Head of caudate nucleus (tissue), 42 donors: ENCODE measurements around the gene IRX4.
A peak's percentile ranks its signal among the peaks of the same experiment; 100 is the strongest.

ENCODE experiments used
- DNase-seq, 42 donors: peaks; one replicate each; pipeline versions ENCODE4 v3.0.0 to v3.0.0-alpha.2; 2020 to 2021; ENCODE audit warnings: mixed read lengths in 7 of 42
- intact Hi-C: fragments of 100-400 bp; cut with DNase I; formaldehyde crosslinking; loops from one replicate; pipeline ENCODE4 v1.15.0; 2022

The IRX4 gene

DNA sequence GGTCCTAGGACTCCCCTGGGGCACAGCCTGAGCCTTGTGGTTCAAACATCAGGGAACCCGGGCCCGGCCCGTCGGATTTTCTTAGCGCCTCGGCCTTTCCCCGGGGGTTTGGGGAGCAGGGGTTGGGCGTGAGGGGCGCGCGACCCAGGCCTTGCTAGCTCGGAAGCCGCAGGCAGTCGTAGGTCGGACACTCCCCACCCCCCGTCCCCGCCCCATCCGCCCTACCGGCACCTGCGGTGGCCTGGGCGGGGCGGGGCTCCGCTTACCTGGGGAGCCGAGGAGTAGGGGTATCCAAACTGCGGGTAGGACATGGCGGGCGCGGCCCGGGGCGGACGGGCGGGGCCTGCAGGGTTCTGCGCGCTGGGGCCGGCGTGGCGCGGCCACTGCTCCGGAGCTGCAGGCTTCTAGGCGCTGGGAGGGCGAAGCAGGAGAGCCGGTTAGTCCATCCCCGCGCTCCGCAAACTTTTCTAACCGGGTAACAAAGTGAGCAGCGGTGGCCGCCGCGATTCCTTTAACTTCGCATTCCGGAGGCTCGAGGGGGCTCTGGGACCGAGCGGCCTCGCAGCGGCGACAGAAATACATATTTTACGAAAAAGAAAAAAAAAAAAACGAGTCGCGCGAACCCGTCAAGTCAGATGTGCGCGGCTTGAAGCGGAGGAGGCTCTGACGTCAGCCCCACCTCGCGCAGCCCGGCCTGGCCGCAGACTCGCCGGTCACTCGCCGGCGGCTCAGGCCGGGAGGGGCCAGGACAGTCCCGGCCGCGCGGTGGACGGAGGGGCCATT, at the start of gene IRX4:
Gene IRX4, minus strand, starts transcription at position 589 of the 783 bp plus-strand sequence. Its CDS starts 278 bp downstream, at position 311.
- intact Hi-C loops, result no loop called here
- DNase-seq, result no peak

DNA sequence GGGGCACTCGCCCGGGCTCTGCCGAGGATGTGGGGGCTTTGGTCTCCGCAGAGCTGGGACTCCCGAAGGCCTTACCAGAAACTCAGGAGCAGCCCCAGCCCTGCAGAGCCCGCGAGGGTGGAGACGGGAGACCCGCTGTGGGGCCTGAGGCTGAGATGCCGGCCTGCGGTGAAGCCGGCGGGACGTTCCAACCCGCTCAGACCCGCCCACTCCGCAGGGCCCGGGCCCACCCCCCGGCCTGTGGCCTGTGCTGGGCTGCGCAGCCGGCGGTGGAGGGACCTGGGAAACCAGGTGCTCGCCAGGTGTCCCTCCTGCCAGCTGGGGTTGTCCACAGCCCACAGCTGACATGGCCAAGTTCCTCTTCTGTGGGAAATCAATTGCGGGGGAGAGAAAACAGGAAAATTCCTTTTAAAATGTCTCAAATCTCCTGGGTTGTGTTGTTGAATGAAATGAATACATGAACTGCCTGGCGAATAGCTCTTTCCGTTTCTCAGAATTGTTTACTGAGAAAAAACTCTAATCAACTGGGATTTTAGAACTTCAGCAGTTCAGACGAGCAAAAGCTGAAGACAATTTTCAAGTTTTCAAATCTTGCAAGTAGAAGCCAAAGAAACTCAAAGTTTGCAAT, 49.0 kb upstream of the IRX4 start:
- intact Hi-C loops, result no loop called here
- peak in 37 of 42 donors; percentile 5 to 60 (median 34) for DNase-seq

DNA sequence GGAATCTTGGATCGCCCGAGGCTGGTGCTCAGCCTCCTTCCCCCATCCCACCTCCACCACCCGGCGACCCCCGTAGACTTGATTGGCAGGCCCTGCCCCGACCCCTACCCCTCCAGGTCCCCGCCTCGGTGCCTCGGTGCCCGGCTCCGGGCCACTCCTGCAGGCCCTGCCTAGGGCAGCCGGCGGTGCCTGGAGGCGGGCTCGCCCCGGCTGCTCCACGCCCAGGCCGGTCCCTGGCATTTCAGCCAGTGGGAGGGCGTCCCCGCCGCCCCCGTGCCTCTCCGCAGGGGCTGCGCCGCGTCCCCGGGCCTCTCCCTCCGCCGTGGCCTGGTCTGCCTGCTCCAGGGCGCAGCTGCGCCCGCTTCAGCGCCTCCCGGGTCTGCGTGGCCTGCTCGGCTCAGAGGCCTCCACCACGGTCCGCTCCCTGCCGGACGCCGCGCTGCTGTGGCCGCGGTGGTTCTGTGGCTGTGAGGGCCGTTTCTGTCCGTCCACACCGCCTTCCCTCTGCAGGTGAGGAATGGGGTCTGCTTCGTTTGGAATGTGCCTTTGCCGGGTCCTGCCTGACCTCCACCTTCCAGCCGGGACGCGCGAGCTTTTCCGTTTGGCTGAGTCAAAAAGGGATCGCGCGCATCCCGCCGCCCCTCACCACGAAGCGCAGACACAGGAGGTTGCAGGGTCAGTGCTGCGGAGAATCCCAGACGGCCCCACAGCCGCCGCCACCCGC, 48.3 kb upstream of the IRX4 start:
- peak in 37 of 42 donors; percentile 10 to 64 (median 35) for DNase-seq
- intact Hi-C loops, result no loop called here

DNA sequence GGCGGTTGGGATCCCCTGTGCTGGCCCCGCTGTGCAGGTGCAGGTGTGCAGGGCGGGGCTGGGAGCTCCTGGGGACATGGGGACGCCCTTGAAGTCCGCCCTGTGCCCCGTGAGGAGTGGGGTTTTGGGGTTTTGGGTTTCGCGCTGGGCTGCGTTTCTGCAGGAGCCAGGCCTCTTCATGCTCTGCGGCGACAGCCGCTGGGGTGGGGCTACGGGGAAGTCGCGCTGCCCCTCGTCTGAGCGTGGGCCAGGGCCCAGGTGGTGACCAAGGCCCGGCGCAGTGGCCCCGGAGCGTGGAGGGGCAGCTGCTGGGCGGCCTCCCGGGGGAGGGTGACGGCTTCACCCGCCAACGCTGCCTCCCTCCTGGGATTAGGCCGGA, 47.8 kb upstream of the IRX4 start:
- peak in 2 of 42 donors; percentile 3 to 29 for DNase-seq
- intact Hi-C loops, result no loop called here

DNA sequence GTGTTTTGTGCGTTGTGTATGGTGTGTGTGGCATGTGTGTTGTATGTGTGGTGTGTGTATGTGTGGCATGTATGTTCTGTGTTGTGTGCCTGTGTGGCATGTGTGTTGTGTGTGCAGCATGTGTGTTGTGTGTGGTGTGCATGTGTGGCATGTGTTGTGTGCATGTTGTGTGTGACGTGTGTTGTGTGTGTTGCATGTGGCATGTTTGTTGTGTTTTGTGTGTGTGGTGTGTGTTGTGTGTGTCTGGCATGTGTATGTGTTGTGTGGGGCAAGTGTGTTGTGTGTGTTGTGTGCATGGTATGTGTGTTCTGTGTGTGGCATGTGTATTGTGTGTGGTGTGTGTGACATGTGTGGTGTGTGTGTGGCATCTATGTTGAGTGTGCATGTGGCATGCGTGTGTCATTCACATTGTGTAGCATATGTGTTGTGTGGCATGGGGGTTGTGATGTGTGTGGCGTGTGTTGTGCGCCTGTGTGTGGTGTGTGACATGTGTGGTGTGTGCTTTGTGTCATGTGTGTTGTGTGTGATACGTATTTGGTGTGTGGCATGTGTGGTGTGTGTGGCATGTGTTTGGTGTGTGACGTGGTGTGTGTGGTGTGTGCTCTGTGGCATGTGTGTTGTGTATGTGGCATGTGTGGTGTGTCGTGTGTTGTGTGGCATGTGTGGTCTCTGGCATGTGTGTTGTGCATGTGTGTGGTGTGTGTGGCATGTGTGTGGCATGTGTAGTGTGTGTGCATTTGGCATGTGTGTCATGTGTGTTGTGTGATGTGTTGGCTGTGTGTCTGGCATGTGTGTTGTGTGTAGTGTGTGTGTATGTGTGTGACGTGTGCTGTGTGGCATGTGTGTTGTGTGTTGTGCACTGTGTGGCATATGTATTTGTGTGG, 46.6 kb upstream of the IRX4 start:
- peak in 2 of 42 donors; percentile 7 to 9 for DNase-seq
- intact Hi-C loops, result no loop called here

DNA sequence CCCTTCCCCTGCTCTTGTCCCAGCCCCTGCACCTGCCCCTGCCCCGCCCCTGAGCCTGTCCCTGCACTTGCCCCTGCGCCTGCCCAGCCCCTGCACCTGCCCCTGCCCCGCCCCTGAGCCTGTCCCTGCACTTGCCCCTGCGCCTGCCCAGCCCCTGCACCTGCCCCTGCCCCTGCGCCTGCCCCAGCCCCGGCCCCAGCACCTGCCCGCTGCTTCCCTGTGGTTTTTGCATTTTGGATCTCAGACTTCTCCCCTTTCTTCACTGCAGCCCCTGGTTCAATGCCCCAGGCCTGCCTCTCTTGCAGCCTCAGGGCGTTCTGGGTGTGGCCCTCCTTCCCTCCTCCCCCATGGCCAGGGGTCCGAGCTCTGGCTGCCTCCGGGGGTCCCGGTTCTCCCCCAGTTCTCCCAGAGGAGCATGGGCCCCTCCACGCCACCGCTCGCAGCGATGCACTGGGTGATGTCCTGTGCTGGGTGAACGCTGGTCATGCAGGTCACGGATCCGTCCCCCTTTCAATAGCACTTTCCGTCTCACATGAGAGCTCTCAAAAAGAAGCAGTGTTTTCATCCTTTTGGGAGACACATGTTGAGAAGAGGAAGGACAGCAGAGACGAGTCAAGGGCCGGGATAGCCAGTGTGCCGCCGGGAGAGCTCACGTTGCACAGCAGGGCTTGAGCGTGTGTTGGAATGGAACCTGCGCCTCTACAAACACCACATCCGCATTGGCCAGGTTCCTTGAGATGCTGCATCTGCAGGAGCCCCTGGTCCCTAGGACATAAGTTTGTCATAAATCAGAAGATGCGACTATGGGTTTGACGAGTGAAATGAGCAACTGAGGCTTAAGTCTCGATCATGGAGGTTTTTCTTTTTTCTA, 44.0 kb upstream of the IRX4 start:
- intact Hi-C loops, result no loop called here
- DNase-seq, result peak in 3 of 42 donors; percentile 5 to 25 (median 15)

DNA sequence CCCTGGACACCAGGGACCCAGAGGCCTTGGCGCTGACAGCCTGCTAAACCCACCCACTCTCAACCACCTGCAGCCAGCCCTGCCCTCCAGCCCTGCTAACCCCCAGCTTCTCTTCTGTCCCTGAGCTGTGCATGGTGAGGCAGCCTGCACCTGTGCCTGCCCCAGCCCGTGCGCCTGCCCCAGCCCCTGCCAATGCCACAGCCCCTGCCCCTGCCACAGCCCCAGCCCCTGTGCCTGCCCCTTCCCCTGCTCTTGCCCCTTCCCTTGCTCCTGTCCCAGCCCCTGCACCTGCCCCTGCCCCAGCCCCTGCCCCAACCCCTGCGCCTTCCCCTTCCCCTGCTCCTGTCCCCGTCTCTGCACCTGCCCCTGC, 43.3 kb upstream of the IRX4 start:
- DNase-seq, result peak in 1 of 42 donors; percentile 26
- intact Hi-C loops, result no loop called here

DNA sequence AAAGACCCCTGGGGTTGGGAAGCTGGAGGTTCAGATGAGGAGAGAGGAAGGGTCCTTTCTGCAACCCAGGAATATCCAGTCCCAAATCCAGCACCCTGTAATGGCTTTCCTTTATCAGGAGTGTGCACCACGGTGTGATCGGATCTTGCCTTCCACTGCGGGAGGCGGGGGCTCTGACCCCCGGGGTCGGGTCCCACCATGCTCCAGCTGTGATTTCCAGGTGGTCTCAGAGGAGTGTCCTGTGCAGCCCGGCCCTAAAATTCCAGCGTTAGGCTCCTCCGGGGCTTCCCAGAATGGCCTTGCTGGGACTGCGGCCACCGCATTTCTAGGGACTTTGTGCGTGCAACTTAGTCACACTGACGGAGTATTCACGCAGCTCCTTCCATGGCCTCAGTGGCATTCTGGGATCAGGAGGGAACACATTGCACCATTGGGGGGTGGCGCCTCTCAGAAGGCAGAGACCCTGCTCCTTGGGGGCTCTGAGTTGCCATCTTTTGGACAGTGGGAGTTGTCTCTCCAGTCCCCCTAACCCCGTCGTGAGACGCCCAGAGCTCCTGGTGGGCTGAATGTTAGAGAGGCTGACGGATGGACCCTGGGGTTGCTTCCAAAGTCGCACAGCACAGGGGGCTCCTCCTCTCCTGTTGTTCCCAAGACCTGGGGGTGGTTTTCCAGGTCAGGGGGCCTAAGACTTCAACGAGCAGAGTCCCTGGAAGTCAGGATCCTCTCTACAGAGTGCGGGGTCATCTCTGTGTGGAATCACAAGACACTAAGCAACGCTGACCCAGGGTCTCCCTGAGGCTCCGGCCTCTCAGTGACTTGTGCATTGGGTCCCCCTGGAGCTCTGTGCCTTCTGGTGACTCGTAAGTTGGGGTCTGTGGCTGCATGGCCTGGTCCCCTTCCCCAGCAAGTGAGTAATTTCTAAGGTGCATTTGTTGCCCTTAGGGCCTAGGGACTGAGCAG, 42.7 kb upstream of the IRX4 start:
- DNase-seq, result peak in 4 of 42 donors; percentile 10 to 19 (median 14)

DNA sequence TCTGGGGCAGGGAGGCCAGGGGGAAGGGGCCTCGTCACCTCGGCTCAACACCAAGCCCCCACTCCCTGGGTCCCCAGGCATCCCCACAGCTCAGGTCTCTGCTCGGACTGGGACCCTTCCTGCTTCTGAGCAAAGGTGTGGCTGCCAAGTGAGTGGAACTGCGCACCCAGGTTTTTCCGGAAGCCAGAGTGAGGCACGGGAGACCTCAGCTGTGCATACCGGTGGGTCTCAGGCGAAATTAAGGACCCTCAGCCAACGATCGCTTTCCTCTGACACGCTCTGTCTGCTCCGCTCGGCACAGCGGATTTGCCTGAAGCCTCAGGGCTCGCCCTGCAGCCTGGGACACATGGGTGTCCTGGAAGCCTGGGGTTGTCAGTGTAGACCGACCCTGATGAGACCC, 41.0 kb upstream of the IRX4 start:
- intact Hi-C loops, result no loop called here
- peak in 2 of 42 donors; percentile 19 to 22 for DNase-seq

More for the DNA sequence above, 42.7 kb upstream of the IRX4 start:
- intact Hi-C loops, result no loop called here

DNA sequence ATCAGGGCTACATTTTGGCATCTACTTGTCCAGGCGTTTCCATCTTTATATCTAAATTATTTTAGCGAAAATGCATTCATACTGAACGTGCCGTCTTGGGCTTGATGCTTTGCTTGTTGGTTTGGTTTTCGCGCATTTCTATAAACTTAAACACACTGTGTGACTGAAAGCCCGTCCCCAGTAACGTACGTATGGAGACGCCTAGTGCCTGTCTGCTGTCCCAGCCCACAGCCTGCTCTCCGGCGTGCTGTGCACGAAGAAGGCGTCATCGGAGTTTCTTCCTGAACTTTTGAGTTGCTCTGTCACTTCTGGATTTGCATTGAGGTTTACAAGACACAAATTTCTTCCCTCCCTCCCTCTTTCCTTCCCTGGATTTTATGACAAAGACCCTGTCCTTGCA, 40.6 kb upstream of the IRX4 start:
- intact Hi-C loops, result no loop called here
- DNase-seq, result peak in 2 of 42 donors; percentile 1 to 15

DNA sequence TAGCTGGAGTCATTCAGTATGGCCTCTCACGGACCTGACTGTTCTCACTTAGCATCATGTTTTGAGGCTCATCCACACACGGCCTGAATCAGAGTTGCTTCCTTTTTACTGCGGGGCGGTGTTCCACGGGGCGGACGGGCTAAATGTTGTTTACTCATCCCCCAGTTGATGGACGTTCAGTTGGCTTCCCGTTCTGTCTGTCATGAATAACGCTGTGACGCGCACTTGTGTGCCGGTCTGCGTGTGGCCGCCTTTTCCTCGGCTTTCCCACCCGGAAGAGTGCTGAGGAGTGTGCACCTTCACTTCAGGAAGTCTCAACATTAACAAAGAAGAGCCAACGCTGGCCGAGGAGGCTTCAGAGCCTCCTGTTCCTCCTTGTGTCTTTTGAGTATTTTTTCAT, 39.0 kb upstream of the IRX4 start:
- peak in 2 of 42 donors; percentile 22 to 24 for DNase-seq
- intact Hi-C loops, result no loop called here

DNA sequence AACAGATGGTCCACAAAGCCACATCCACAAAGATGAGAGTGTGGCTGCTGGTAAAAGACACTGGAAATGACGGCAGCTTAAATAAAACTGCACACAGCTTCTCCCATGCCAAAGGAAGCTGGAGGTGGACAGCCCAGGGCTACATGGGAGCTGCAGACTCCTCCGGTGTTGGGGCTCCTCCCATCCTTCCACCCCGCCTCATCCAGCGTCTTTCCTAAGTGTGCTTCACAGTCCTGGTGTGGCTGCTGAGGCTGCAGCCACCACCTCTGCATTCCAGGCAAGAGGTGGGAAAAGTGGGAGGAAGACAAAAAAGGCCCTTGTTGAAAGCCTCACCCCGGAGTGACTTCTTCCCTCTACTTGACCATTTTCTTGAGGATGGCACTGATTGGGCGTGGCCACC, 37.0 kb upstream of the IRX4 start:
- DNase-seq, result peak in 2 of 42 donors; percentile 5 to 12
- intact Hi-C loops, result no loop called here

DNA sequence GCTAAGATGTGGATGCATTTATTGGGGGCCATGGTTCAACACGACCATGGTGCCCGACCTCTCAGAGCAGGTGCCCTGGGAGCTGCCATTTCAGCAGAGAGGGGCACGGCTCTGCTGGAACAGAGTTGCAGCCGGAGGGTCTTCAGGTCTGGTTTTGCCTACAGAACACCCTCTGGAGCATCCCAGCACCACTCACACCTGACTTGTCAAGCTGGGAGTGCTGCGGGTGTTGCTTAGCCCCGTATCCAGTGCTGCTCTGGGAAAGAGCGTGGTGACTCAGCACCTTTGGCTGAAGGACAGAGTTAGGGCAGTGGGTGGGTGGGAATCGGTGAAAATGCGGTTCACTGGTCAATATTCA, 36.5 kb upstream of the IRX4 start:
- peak in 3 of 42 donors; percentile 3 to 20 (median 18) for DNase-seq
- intact Hi-C loops, result no loop called here

DNA sequence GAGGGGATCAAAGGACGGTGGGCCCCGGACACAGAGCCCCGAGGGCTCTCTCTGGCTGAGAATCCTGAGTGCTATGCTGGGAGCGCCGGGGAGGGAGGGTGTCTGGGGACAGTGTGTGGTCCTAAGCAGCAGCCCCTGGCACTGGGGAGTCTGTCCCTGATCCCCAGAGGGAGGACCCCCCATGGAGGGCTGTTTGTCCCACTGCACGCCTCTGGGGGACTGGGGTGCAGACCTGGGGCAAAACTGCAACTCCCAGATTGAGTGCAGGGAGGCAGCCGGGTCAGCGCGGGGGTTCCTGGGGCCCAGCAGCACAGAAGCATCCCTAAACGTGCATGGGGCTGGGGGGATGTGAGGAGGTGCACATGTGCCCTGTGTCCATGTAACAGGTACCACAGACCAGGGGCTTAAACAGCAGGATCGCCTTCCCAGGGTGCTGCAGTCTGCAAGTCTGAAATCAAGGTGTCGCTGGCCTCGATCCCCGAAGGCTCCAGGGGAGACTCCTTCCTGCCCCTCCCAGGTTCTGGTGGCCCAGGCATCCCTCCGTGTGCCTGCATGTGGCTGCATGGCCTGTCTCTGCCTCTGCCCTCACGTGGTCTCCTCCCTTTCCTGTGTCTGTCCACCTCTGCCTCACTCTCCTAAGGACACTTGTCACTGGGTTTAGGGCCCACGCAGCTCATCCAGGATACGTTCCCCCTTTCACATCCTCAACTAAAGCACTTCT, 35.9 kb upstream of the IRX4 start:
- DNase-seq, result peak in 3 of 42 donors; percentile 15 to 25 (median 25)
- intact Hi-C loops, result no loop called here

DNA sequence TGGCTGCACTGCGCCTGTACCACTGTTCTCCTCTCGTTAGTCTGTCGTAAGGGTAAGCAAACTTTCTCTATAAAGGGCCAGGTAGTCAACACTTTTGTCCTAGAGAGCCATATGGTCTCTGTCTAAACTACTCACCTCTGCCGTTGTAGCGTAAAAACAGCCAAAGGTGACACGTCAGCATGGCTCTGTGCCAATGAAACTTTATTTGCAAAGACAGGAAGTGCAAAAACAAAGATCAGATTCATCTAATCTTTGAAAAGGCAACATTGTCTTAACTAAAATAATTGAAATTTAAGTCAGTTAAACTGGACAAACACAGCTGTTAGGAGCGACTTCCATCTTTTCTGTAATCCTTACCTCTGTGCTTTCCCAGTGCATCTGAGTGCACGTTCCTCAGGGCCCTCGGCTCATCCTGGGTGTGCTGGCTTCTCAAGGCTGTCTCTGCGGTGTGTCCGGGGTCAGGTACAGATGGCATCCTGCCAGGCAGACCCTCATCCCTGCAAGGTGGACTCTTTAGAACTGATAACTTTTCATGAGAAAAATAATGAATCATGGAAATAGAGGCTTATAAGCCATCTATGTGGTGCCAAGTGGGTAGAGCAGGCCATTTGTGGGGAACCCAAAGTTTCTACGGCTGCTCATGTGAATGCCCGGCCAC, 35.2 kb upstream of the IRX4 start:
- intact Hi-C loops, result no loop called here
- DNase-seq, result peak in 4 of 42 donors; percentile 3 to 20 (median 18)
